Adrenal gland (tissue), 12 donors: ENCODE data around the gene DOCK11. TPM values are rescaled to one million over a fixed set of nuclear protein-coding genes. Genes with fewer than 3 reads are reported as not detected.

Experiments used
- DNase-seq, 7 donors: peaks; one replicate each; pipeline ENCODE4 v3.0.0-alpha.2; 2019 to 2020
- H3K27ac ChIP-seq, 5 donors: fragments of 200-600 bp; sonication (generic) in 4 of 5; 1 replicate in 3 of 5; 2 replicates in 2 of 5; pipeline versions ENCODE4 v1.5.1 to v1.8.0; 2016 to 2020; ENCODE audit warnings: mild to moderate bottlenecking in 1 of 5
- H3K27me3 ChIP-seq: fragments of 200-600 bp; 2 replicates; pipeline ENCODE4 v1.8.0; 2021
- H3K36me3 ChIP-seq, 2 donors: fragments of 200-600 bp; replicated peaks in 1 of 2; 1 replicate in 1 of 2; 2 replicates in 1 of 2; pipeline versions ENCODE4 v1.5.1 to v1.8.0; 2018 to 2022
- H3K4me1 ChIP-seq, 2 donors: fragments of 200-600 bp; replicated peaks in 1 of 2; 1 replicate in 1 of 2; 2 replicates in 1 of 2; pipeline versions ENCODE4 v1.5.1 to v1.8.0; 2018 to 2021
- H3K4me3 ChIP-seq, 4 donors: fragments of 200-600 bp; sonication (generic) in 3 of 4; one replicate each; pipeline ENCODE4 v1.5.1; 2016 to 2018
- H3K9me3 ChIP-seq, 3 donors: fragments of 200-600 bp; sonication (generic) in 1 of 3; replicated peaks in 1 of 3; 1 replicate in 2 of 3; 2 replicates in 1 of 3; pipeline versions ENCODE4 v1.5.1 to v1.8.0; 2016 to 2021
- POLR2A ChIP-seq, 2 donors: fragments of 450-650 bp; IDR thresholded peaks; one replicate each; pipeline ENCODE4 v1.6.1; 2017; ENCODE audit warnings: antibody characterized with exemption in 2 of 2, mild to moderate bottlenecking in 2 of 2, moderate library complexity in 1 of 2
- WGBS, 4 donors: extraction: QIAGEN DNeasy Blood & Tissue Kit in 2 of 4; methylation state at CpG; one replicate each; pipeline versions ENCODE4 v1.1.5 to v1.1.7; 2013 to 2017; 5-methylcytosine and 5-hydroxymethylcytosine counted together
- intact Hi-C, 2 donors: fragments of 100-400 bp; cut with DNase I; formaldehyde crosslinking; loops; one replicate each; pipeline versions ENCODE4 v1.14.1 to v1.15.0; 2022 to 2023
- polyA plus RNA-seq, 3 donors: library from polyadenylated mRNA; stranded (reverse); fragments of 200-250 nt in 2 of 3; fragments of 350-450 nt in 1 of 3; fragmentation: Illumina TruSeq in 1 of 3; extraction: RNeasy Lipid Tissue Mini Kit (QIAGEN cat#74804) in 1 of 3; gene quantifications; one replicate each; pipeline ENCODE4 v1.2.3, GENCODE V29; 2013 to 2014
- total RNA-seq, 9 donors: library from RNA; depleted of rRNA in 4 of 9; stranded (reverse); fragments of >200 nt in 4 of 9; fragments of 120-200 nt in 1 of 9; fragmentation: NEBNext Ultra II Directional in 1 of 9; extraction: Animal tissue kit (Norgen Biotek cat#: 25700) in 1 of 9; gene quantifications; one replicate each; pipeline versions ENCODE4 v1.1.0 to v1.2.4, GENCODE V29; 2013 to 2023
- TF ChIP-seq, protein P1 (sequence below), 6 experiments: fragments of 450-650 bp in 4 of 6; fragments of 200-600 bp in 2 of 6; sonication (generic) in 1 of 6; IDR thresholded peaks; 1 replicate in 5 of 6; 2 replicates in 1 of 6; pipeline versions ENCODE4 v1.5.1 to v1.8.0; 2016 to 2021; ENCODE audit warnings: antibody characterized with exemption in 6 of 6, mild to moderate bottlenecking in 2 of 6, moderate library complexity in 1 of 6
- donor health status: healthy with polysubstance abuse.
- donor health status: Bipolar disorder and iron deficiency.
- donor health status: DM: yes; HTN: yes; CAD: no.
- donor health status: DM: no; HTN: no; CAD: no.
- donor health status: DM: no; HTN: no; CAD: no.
- donor health status: DM: yes; HTN: yes; CAD: no.

Gene DOCK11
- total and polyA plus RNA-seq, 12 donors, result 4.8 to 28.1 (median 13.2) TPM

DNA sequence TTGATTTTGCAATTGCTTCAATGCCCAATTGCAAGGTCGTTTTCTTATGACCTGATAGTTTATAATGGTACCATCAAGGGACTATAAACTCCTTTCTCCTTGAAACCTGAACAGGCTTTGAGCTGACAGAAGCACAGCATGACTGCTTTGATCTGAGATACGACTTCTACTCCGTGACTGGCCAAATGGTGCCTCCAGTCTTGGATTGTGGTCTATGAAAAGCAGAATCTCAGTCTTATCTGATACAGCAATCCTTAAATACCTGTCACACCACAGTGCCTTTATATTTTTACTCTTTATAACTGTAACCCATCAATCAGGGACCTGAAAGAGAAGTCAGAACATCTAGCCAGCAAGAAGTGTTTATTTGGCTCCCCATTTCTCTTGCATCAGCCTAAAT is 93.1 kb downstream of the DOCK11 start:
- no peaks in the 10 kb centered on the region for H3K9me3 ChIP-seq
- H3K4me1 ChIP-seq, result no peaks in the 10 kb centered on the region
- H3K4me3 ChIP-seq, result no peak overlapping the region
- H3K27ac ChIP-seq, result no peak overlapping the region
- peaks cover 3% of the 10 kb centered on the region for H3K27me3 ChIP-seq
- WGBS, 4 donors, result 33 to 54% (median 37%) methylated on average over 3 of the region's 3 CpGs
- TF ChIP-seq, protein P1, sequence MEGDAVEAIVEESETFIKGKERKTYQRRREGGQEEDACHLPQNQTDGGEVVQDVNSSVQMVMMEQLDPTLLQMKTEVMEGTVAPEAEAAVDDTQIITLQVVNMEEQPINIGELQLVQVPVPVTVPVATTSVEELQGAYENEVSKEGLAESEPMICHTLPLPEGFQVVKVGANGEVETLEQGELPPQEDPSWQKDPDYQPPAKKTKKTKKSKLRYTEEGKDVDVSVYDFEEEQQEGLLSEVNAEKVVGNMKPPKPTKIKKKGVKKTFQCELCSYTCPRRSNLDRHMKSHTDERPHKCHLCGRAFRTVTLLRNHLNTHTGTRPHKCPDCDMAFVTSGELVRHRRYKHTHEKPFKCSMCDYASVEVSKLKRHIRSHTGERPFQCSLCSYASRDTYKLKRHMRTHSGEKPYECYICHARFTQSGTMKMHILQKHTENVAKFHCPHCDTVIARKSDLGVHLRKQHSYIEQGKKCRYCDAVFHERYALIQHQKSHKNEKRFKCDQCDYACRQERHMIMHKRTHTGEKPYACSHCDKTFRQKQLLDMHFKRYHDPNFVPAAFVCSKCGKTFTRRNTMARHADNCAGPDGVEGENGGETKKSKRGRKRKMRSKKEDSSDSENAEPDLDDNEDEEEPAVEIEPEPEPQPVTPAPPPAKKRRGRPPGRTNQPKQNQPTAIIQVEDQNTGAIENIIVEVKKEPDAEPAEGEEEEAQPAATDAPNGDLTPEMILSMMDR (IDR thresholded peaks at IDR 0.05), result no peak
- no peak for TF ChIP-seq POLR2A (IDR thresholded peaks at IDR 0.05)
- H3K36me3 ChIP-seq, result no peaks in the 10 kb centered on the region
- no peak for DNase-seq
- intact Hi-C loops, result no loop called here

DNA sequence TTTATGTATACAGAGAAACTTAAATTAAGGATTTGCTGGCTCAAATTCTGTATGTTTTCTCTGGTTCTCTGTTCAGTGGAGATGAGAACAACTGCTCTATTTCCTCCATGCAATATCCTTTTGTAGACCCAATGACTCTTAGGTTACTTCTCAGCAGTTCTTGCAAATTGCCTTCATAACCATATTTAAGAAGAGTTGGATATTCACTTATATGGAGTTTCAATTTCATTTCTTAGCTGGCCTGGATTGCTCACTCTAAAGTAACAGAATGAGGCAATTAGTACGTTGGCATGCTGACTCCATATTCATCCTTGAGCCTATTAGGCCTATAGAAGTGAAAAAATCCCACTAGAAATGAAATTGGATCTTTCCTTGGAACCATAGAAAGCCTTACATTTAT is 93.6 kb downstream of the DOCK11 start:
- Histone ChIP-seq H3K27ac (no peak overlapping the region), H3K4me1 (no peaks in the 10 kb centered on the region), H3K27me3 (peaks cover 3% of the 10 kb centered on the region), H3K9me3 (no peaks in the 10 kb centered on the region), H3K4me3 (no peak overlapping the region), H3K36me3 (no peaks in the 10 kb centered on the region)
- intact Hi-C loops, result no loop called here
- no peak for DNase-seq
- WGBS, 4 donors, result 51 to 82% (median 66%) methylated on average over 1 of the region's 1 CpG
- no peak for TF ChIP-seq POLR2A (IDR thresholded peaks at IDR 0.05)
- TF ChIP-seq, protein P1 (IDR thresholded peaks at IDR 0.05), result no peak

DNA sequence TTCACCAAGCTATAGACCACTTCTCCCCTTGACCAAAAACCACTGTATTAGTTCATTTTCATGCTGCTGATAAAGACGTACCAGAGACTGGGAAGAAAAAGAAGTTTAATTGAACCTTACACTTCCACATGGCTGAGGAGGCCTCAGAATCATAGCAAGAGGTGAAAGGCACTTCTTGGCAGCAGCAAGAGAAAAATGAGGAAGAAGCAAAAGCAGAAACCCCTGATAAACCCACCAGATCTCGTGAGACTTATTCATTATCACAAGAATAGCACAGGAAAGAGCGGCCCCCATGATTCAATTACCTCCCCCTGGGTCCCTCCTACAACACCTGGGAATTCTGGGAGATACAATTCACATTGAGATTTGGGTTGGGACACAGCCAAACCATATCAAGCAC is 97.8 kb downstream of the DOCK11 start:
- no peak for DNase-seq
- H3K4me3 ChIP-seq, result no peak overlapping the region
- no peaks in the 10 kb centered on the region for H3K4me1 ChIP-seq
- TF ChIP-seq, protein P1 (IDR thresholded peaks at IDR 0.05), result no peak
- TF ChIP-seq POLR2A (IDR thresholded peaks at IDR 0.05), result no peak
- peak overlapping the region in 1 of 5 donors; percentile 28 for H3K27ac ChIP-seq
- peaks cover 8% of the 10 kb centered on the region for H3K27me3 ChIP-seq
- WGBS, 4 donors, result 45 to 61% (median 52%) methylated on average over 3 of the region's 3 CpGs
- intact Hi-C loops, result no loop called here
- no peaks in the 10 kb centered on the region for H3K36me3 ChIP-seq
- no peaks in the 10 kb centered on the region for H3K9me3 ChIP-seq

DNA sequence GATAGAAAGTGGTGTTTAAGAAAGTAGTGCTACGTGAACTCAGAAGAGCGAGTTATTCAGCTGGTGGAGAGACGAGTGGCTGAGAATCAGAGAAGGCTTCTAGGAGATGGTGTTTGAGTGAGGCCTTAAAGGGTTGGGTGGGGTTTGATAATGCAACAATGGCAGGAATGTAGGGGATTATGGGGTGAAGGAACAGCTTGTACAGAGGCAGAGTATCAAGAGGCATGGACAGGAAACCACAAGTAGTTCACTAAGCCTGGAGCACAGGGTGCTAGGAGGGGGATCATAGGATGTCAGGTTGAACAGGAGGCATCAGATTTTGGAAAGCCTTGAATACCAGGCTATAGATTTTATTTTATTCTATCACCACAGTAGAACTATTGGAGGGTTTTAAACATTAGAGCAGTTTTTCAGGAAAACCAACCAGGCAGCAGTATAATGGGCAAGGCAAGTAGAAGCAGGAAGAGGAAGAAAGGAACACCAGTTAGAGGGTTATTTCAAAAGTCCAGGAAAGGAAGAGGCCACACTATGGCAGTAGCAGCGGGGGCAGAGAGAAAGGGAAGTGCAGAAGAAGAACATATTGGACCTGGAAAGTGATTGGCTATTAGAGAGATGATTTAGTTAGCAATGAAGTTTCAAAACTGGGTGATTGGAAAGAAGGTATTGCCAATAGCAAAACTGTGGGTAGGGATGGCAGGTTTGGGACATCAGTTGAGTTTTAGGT is 99.2 kb downstream of the DOCK11 start:
- Histone ChIP-seq H3K9me3 (no peaks in the 10 kb centered on the region), H3K4me3 (no peak overlapping the region), H3K36me3 (no peaks in the 10 kb centered on the region), H3K4me1 (no peaks in the 10 kb centered on the region), H3K27me3 (peaks cover 8% of the 10 kb centered on the region), H3K27ac (peak overlapping the region in 1 of 5 donors; percentile 4)
- TF ChIP-seq POLR2A (IDR thresholded peaks at IDR 0.05), result no peak
- TF ChIP-seq, protein P1 (IDR thresholded peaks at IDR 0.05), result no peak
- intact Hi-C loops, result no loop called here
- 69 to 87% (median 80%) methylated on average over 4 of the region's 4 CpGs for WGBS, 4 donors
- DNase-seq, result no peak
